ENCODE data around the gene CSTF1.
A peak's percentile ranks its signal among the peaks of the same experiment; 100 is the strongest.

CSTF1 gene

DNA sequence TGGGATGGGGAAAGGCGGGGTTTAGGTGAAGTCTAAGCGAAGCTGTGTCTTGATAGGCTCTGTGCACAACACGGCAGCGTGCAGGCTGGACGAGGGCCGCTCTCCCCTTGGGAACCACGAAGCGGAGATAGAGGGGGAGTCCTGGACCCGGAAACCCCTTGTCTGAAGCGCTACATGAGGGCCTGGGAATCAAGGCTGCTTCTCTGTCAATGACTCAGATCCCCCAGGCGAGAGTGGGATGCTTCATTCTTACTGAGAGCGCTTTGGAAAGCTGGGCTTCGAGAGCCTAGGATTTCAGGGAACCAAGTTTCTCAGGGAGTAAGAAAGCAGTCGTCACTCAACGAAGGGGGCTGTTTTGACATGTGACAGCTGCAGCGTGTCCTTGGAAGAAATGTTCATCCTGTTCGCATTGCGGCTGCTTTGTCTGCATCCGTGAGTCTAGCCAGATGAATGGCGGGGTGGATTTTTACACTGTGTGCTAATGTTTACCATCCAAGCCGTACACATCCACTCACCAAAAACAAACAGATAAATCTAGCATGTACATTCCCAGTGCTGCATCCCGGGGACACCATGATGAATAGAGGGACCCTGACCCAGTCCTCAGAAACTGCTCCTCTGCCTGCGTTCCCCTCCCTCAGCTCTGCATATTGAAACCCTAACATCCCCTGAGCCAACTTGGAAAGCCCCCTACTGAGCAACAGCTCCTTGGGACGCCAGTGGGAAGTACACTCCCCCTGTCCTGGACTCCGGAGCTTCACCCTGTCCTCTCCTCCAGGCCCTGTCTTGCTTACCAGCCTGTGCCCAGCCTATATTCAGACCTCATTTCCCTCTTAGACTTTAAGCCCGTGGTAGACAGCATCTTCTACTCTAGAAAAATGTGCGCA lies 51.5 kb downstream of the CSTF1 start:
- H3K4me3 ChIP-seq (replicated peaks in 1 of 2; ENCODE audit: low read depth in 2 of 2, low read length in 2 of 2), result no peak overlapping the region
- peak; percentile 65 to 77 for DNase-seq (ENCODE audit: low read depth in 2 of 2)
- TF ChIP-seq, protein P1, sequence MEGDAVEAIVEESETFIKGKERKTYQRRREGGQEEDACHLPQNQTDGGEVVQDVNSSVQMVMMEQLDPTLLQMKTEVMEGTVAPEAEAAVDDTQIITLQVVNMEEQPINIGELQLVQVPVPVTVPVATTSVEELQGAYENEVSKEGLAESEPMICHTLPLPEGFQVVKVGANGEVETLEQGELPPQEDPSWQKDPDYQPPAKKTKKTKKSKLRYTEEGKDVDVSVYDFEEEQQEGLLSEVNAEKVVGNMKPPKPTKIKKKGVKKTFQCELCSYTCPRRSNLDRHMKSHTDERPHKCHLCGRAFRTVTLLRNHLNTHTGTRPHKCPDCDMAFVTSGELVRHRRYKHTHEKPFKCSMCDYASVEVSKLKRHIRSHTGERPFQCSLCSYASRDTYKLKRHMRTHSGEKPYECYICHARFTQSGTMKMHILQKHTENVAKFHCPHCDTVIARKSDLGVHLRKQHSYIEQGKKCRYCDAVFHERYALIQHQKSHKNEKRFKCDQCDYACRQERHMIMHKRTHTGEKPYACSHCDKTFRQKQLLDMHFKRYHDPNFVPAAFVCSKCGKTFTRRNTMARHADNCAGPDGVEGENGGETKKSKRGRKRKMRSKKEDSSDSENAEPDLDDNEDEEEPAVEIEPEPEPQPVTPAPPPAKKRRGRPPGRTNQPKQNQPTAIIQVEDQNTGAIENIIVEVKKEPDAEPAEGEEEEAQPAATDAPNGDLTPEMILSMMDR (IDR thresholded peaks at IDR 0.05; ENCODE audit: low read depth, low read length), result no peak

DNA sequence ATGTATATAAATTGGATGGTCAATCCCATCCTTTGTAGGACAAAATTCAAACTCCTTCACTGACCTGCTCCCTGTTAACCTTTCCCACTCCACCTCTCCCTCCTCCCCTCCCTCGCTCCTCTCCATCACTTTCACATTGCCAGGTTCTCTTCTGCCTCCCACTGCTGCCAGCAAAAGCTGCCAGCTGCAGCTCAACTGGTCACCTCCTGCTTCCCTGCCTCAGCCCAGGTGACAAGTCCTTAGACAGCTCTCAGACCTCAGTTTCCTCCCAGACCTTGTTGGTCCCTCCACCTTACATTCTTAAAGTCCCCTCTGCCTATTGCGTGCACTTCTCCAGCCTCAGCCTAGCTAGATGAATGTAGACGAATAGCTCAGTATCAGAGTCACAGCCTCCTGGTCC lies 52.7 kb downstream of the CSTF1 start:
- no peak overlapping the region for H3K4me3 ChIP-seq (replicated peaks in 1 of 2; ENCODE audit: low read depth in 2 of 2, low read length in 2 of 2)
- no peak for DNase-seq (ENCODE audit: low read depth in 2 of 2)
- TF ChIP-seq, protein P1 (IDR thresholded peaks at IDR 0.05; ENCODE audit: low read depth, low read length), result no peak

DNA sequence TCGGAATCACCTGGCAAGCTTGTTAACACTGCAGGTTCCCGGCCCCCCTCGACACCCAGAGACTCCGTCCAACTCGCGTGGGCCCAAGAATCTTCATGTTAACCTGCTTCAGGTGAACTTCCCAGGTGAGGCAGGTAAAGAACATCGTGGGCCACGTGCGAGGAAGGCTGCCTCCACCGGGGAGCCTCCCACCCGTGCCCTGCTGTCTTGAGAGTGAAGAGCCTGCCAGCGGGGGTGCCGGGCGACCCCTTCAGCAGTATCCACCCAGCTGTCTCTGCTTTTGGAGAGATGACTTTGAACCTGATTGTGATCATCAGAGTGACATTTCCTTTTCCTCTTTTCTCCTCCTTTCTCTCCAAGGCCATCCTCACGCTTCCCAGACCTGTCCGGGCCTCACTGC lies 53.1 kb downstream of the CSTF1 start:
- TF ChIP-seq, protein P1 (IDR thresholded peaks at IDR 0.05; ENCODE audit: low read depth, low read length), result no peak
- DNase-seq (ENCODE audit: low read depth in 2 of 2), result no peak
- H3K4me3 ChIP-seq (replicated peaks in 1 of 2; ENCODE audit: low read depth in 2 of 2, low read length in 2 of 2), result no peak overlapping the region

DNA sequence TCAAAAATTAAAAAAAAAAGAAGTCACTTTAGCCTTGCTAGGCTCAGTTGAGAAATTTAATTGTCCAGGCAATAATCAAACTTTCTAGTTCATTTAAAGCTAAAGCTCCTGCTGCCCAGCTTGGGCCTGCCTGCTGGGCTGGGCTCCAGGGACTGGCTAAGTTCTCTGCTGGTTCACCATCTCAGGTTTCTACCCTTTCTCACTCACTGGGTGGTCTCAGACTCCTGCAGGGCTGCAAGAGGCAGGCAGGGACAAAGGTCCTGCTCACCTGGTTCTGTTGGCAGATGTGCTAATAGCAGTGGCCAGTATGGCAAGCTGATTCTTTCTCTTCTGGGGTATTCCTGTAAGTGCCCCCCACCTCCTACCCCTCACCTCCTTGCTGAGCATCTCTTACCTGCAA lies 54.8 kb downstream of the CSTF1 start:
- no peak for DNase-seq (ENCODE audit: low read depth in 2 of 2)
- TF ChIP-seq, protein P1 (IDR thresholded peaks at IDR 0.05; ENCODE audit: low read depth, low read length), result no peak
- no peak overlapping the region for H3K4me3 ChIP-seq (replicated peaks in 1 of 2; ENCODE audit: low read depth in 2 of 2, low read length in 2 of 2)

DNA sequence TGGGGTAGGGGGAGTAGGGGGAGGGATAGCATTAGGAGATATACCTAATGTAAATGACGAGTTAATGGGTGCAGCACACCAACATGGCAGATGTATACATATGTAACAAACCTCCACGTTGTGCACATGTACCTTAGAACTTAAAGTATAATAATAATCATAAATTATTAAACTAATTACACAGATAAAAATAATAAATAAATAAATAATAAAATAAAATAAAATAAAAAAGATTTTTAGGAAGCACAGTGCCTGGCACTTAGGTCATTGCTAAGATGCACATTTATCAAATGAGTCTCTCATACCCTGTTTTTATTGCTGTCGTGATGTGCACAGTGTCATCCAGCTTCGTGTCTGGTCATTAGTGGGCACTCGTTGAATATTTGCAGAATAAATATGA lies 57.0 kb downstream of the CSTF1 start:
- TF ChIP-seq, protein P1 (IDR thresholded peaks at IDR 0.05; ENCODE audit: low read depth, low read length), result no peak

DNA sequence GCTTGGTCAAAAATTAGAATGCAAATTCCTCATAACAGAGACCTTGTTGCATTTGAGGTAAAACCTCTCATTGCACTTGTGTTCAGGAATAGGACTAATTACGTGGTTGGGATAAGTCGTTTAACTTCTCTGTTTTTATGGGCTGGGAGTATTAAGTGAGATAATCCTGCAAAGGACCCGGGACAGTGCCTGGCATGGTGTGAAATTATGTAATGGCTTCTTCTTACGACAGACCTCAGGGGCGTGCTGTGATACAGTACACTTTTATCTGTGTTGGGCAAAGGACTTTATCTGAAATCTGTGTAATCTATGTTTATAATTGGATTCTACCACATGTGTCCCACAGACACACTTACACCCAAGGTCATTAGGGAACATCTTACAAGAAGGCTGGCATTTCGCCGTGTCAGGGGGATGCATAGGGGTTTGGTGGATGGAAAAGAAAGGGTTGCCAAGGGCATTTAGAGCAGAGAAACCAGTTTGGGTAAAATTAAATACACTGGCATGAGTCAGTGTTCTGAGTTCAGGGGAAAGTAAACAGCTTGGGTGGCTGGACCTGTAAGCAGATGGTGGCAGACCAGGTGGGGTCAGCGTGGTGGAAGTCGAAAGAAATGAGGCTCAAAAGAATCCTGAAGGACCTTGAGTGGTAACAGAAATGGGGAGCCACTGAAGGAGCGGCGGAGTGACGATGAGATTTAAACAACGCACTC lies 58.8 kb downstream of the CSTF1 start:
- H3K4me3 ChIP-seq (replicated peaks in 1 of 2; ENCODE audit: low read depth in 2 of 2, low read length in 2 of 2), result no peak overlapping the region
- no peak for DNase-seq (ENCODE audit: low read depth in 2 of 2)
- TF ChIP-seq, protein P1 (IDR thresholded peaks at IDR 0.05; ENCODE audit: low read depth, low read length), result no peak

More for the DNA sequence above, 57.0 kb downstream of the CSTF1 start:
- no peak for DNase-seq (ENCODE audit: low read depth in 2 of 2)
- H3K4me3 ChIP-seq (replicated peaks in 1 of 2; ENCODE audit: low read depth in 2 of 2, low read length in 2 of 2), result no peak overlapping the region

Data from cardiac fibroblast (primary cell).